ENCODE measurements around the gene BCAS1. TPM values are rescaled to one million over a fixed set of nuclear protein-coding genes. Genes with fewer than 3 reads are reported as not detected.

Gene BCAS1
- total RNA-seq, 1 experiment from 2014 or later, result 3.1 TPM

DNA sequence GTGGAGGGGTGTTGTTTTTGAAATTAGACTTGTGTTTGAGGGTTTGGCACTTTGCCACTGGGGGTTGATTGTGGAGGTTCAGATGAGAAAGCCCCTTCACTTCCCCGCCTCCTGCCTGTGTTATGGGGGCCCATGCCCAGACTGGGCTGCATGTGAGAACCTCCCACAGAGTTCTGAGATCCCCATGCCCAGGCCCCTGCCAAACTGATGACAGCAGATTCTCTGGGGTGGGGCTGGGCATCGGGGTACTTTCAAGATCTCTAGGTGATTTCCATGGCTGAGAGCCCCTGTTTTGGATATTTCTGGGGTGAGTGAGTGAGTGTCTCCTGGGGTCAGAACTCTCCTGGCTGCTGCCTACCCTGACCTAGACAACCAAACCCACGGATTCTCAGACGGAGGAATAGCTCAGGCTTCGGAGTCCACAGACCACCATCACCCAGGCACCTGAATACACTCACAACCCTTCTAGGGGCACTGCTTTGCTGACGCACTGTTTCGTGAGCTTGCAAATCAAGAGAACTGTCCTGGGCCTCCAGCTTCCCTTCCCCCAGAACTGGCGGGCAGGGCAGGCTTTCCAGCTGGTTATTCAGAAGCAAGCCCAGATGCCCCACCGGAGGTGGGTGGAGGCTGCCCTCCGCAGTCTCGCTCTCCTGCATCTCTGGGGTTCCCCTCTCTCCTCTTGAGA, 6.3 kb downstream of the BCAS1 start:
- Histone ChIP-seq H3K9me3 (ENCODE audit: control insufficient read depth, insufficient read depth, low read depth, low read length) (no peaks in the 10 kb centered on the region), H3K27me3 (ENCODE audit: control insufficient read depth, insufficient read depth, low read length) (no peaks in the 10 kb centered on the region), H3K4me3 (ENCODE audit: low read depth in 2 of 2, low read length in 2 of 2) (no peak overlapping the region), H3K27ac (ENCODE audit: low read length) (peak overlapping the region; percentile 97), H3K36me3 (ENCODE audit: control insufficient read depth, insufficient read depth, low read length) (no peaks in the 10 kb centered on the region), H3K4me1 (ENCODE audit: control insufficient read depth, insufficient read depth, low read length) (peaks cover 80% of the 10 kb centered on the region)
- intact Hi-C loops (cut with micrococcal nuclease; ENCODE audit: unreplicated experiment), result loop anchor here (2.0 to 10.0 kb wide), 2 partner anchors 121 to 489 kb away; no protein-coding TSS in a partner anchor
- in situ Hi-C loops (cut with HindIII; ENCODE audit: low pct_unique_long_range_greater_than_20kb, low sequenced_read_pairs), result no loop called here
- CTCF ChIA-PET, result no interaction called here
- TF ChIP-seq SIN3A (IDR thresholded peaks at IDR 0.05; ENCODE audit: borderline replicate concordance, insufficient read depth, low read depth, low read length), result no peak
- BruUV-seq (replicated peaks), result no TSS peak
- DNase-seq (ENCODE audit: low read depth, low spot score) (no peak), ATAC-seq (no peak)
- POLR2A ChIA-PET, result no interaction called here

DNA sequence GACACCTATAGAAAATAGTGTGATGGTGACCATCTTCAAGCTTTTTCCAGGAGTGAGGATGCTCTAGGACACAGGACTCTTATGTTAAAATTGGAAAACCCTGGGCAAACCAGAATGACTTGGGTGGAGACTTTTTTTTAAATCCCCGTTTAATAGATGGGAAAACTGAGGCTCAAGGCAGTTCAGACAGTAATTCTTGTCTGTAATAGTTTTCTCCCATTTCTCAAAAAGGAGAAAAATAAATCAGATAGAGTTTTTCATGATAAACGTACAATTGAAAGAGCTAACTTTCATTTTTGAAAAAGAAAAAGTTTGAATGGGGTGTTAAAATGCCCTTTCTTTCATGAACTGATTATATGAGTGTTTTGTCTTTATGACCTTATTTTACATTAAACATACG, 6.8 kb downstream of the BCAS1 start:
- H3K9me3 ChIP-seq (ENCODE audit: control insufficient read depth, insufficient read depth, low read depth, low read length), result no peaks in the 10 kb centered on the region
- in situ Hi-C loops (cut with HindIII; ENCODE audit: low pct_unique_long_range_greater_than_20kb, low sequenced_read_pairs), result no loop called here
- no peaks in the 10 kb centered on the region for H3K27me3 ChIP-seq (ENCODE audit: control insufficient read depth, insufficient read depth, low read length)
- ChIA-PET CTCF (no interaction called here), POLR2A (no interaction called here)
- H3K4me1 ChIP-seq (ENCODE audit: control insufficient read depth, insufficient read depth, low read length), result peaks cover 74% of the 10 kb centered on the region
- H3K4me3 ChIP-seq (ENCODE audit: low read depth in 2 of 2, low read length in 2 of 2), result no peak overlapping the region
- TF ChIP-seq, protein P1, sequence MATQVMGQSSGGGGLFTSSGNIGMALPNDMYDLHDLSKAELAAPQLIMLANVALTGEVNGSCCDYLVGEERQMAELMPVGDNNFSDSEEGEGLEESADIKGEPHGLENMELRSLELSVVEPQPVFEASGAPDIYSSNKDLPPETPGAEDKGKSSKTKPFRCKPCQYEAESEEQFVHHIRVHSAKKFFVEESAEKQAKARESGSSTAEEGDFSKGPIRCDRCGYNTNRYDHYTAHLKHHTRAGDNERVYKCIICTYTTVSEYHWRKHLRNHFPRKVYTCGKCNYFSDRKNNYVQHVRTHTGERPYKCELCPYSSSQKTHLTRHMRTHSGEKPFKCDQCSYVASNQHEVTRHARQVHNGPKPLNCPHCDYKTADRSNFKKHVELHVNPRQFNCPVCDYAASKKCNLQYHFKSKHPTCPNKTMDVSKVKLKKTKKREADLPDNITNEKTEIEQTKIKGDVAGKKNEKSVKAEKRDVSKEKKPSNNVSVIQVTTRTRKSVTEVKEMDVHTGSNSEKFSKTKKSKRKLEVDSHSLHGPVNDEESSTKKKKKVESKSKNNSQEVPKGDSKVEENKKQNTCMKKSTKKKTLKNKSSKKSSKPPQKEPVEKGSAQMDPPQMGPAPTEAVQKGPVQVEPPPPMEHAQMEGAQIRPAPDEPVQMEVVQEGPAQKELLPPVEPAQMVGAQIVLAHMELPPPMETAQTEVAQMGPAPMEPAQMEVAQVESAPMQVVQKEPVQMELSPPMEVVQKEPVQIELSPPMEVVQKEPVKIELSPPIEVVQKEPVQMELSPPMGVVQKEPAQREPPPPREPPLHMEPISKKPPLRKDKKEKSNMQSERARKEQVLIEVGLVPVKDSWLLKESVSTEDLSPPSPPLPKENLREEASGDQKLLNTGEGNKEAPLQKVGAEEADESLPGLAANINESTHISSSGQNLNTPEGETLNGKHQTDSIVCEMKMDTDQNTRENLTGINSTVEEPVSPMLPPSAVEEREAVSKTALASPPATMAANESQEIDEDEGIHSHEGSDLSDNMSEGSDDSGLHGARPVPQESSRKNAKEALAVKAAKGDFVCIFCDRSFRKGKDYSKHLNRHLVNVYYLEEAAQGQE (IDR thresholded peaks at IDR 0.05; ENCODE audit: insufficient read depth in 1 of 2, low read depth in 2 of 2, low read length in 1 of 2), result no peak
- TF ChIP-seq, protein P2, sequence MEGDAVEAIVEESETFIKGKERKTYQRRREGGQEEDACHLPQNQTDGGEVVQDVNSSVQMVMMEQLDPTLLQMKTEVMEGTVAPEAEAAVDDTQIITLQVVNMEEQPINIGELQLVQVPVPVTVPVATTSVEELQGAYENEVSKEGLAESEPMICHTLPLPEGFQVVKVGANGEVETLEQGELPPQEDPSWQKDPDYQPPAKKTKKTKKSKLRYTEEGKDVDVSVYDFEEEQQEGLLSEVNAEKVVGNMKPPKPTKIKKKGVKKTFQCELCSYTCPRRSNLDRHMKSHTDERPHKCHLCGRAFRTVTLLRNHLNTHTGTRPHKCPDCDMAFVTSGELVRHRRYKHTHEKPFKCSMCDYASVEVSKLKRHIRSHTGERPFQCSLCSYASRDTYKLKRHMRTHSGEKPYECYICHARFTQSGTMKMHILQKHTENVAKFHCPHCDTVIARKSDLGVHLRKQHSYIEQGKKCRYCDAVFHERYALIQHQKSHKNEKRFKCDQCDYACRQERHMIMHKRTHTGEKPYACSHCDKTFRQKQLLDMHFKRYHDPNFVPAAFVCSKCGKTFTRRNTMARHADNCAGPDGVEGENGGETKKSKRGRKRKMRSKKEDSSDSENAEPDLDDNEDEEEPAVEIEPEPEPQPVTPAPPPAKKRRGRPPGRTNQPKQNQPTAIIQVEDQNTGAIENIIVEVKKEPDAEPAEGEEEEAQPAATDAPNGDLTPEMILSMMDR (IDR thresholded peaks at IDR 0.05), result no peak
- TF ChIP-seq TCF7L2 (IDR thresholded peaks at IDR 0.05; ENCODE audit: low read depth, low read length) (no peak), POLR2AphosphoS5 (IDR thresholded peaks at IDR 0.05; ENCODE audit: low read depth, low read length) (no peak), SIN3A (IDR thresholded peaks at IDR 0.05; ENCODE audit: borderline replicate concordance, insufficient read depth, low read depth, low read length) (no peak)
- ATAC-seq (no peak), DNase-seq (ENCODE audit: low read depth, low spot score) (no peak)
- H3K36me3 ChIP-seq (ENCODE audit: control insufficient read depth, insufficient read depth, low read length), result no peaks in the 10 kb centered on the region
- no TSS peak for BruUV-seq (replicated peaks)
- intact Hi-C loops (cut with micrococcal nuclease; ENCODE audit: unreplicated experiment), result loop anchor here (2.0 to 10.0 kb wide), 2 partner anchors 121 to 489 kb away; no protein-coding TSS in a partner anchor
- H3K27ac ChIP-seq (ENCODE audit: low read length), result peak overlapping the region; percentile 97

DNA sequence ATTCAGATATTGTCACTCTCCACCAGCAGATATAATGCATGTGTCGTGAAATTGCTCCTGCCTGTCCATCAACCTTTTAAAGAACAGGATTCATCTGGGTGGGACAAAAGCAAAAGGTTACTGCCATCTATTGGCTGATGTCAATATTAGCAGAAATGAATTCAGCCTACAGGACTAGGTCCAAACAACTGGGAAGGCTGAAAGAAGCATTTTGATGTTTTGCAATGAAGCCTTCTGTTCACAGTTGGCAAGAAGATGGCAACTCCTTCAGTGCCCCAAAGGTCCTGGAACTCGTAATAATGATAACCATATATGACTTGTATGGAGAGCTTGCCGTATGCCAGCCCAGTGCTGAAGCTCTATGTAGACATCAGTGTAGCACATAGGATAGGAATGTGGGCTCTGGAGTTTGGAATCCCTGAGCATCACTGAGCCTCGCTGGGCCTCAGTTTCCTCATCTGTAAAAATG, 7.5 kb downstream of the BCAS1 start:
- no peak overlapping the region for H3K4me3 ChIP-seq (ENCODE audit: low read depth in 2 of 2, low read length in 2 of 2)
- TF ChIP-seq TCF7L2 (IDR thresholded peaks at IDR 0.05; ENCODE audit: low read depth, low read length), result no peak
- TF ChIP-seq, protein P2 (IDR thresholded peaks at IDR 0.05), result peak; percentile 83

More for the DNA sequence above, 7.5 kb downstream of the BCAS1 start:
- POLR2A ChIA-PET, result no interaction called here
- BruUV-seq (replicated peaks), result no TSS peak
- in situ Hi-C loops (cut with HindIII; ENCODE audit: low pct_unique_long_range_greater_than_20kb, low sequenced_read_pairs) (no loop called here), intact Hi-C loops (cut with micrococcal nuclease; ENCODE audit: unreplicated experiment) (loop anchor here (2.0 to 10.0 kb wide), 2 partner anchors 120 to 488 kb away; no protein-coding TSS in a partner anchor)
- DNase-seq (ENCODE audit: low read depth, low spot score), result peak; percentile 58
- Histone ChIP-seq H3K4me1 (ENCODE audit: control insufficient read depth, insufficient read depth, low read length) (peaks cover 67% of the 10 kb centered on the region), H3K36me3 (ENCODE audit: control insufficient read depth, insufficient read depth, low read length) (no peaks in the 10 kb centered on the region), H3K27me3 (ENCODE audit: control insufficient read depth, insufficient read depth, low read length) (no peaks in the 10 kb centered on the region), H3K9me3 (ENCODE audit: control insufficient read depth, insufficient read depth, low read depth, low read length) (no peaks in the 10 kb centered on the region), H3K27ac (ENCODE audit: low read length) (peak overlapping the region; percentile 97)
- peak; percentile 69 for ATAC-seq
- CTCF ChIA-PET, result no interaction called here

All from Panc1 (cell line).